Measurements from ENCODE around the gene SLC17A7.

Gene SLC17A7

GRCh38 chr19:49436381-49437017 is 4.8 kb downstream of the SLC17A7 start:
- Histone ChIP-seq H3K79me2 (ENCODE audit: control insufficient read depth, low read length) (no peaks in the 10 kb centered on the region), H3F3A (ENCODE audit: control insufficient read depth, insufficient read depth) (no peaks in the 10 kb centered on the region), H3K4me2 (ENCODE audit: low read length) (peak overlapping the region; percentile 11; the same call in 1 of the 2 replicates), H4K20me1 (ENCODE audit: control insufficient read depth, insufficient read depth, low read depth, low read length) (no peaks in the 10 kb centered on the region), H3K9me2 (replicated peaks; ENCODE audit: control insufficient read depth, low read length) (no peaks in the 10 kb centered on the region), H3K27me3 (ENCODE audit: control insufficient read depth, low read length) (peaks cover 46% of the 10 kb centered on the region), H3K27ac (ENCODE audit: low read depth, low read length) (no peak overlapping the region), H3K4me1 (ENCODE audit: control insufficient read depth, low read length) (peaks cover 8% of the 10 kb centered on the region), H3K9me3 (ENCODE audit: control insufficient read depth, insufficient read depth, low read length) (no peaks in the 10 kb centered on the region), H3K36me3 (ENCODE audit: control insufficient read depth, low read length) (no peaks in the 10 kb centered on the region), H3K4me3 (ENCODE audit: low read length) (no peak overlapping the region)
- TF ChIP-seq CTCF (IDR thresholded peaks at IDR 0.05; ENCODE audit: low read depth, low read length, poor library complexity, severe bottlenecking) = no peak
- TF ChIP-seq EZH2phosphoT487 (IDR thresholded peaks at IDR 0.05; ENCODE audit: borderline replicate concordance, low read length) = no peak

GRCh38 chr19:49435670-49436069 is 5.7 kb downstream of the SLC17A7 start:
- no peaks in the 10 kb centered on the region for H3K9me2 ChIP-seq (replicated peaks; ENCODE audit: control insufficient read depth, low read length)
- H3K27me3 ChIP-seq (ENCODE audit: control insufficient read depth, low read length) = peaks cover 42% of the 10 kb centered on the region
- no peaks in the 10 kb centered on the region for H3K79me2 ChIP-seq (ENCODE audit: control insufficient read depth, low read length)
- no peaks in the 10 kb centered on the region for H3K9me3 ChIP-seq (ENCODE audit: control insufficient read depth, insufficient read depth, low read length)
- H3K36me3 ChIP-seq (ENCODE audit: control insufficient read depth, low read length) = no peaks in the 10 kb centered on the region
- H3K27ac ChIP-seq (ENCODE audit: low read depth, low read length) = no peak overlapping the region
- no peaks in the 10 kb centered on the region for H4K20me1 ChIP-seq (ENCODE audit: control insufficient read depth, insufficient read depth, low read depth, low read length)
- no peak overlapping the region for H3K4me2 ChIP-seq (ENCODE audit: low read length)
- no peaks in the 10 kb centered on the region for H3F3A ChIP-seq (ENCODE audit: control insufficient read depth, insufficient read depth)
- H3K4me3 ChIP-seq (ENCODE audit: low read length) = no peak overlapping the region
- TF ChIP-seq EZH2phosphoT487 (IDR thresholded peaks at IDR 0.05; ENCODE audit: borderline replicate concordance, low read length) (no peak), CTCF (IDR thresholded peaks at IDR 0.05; ENCODE audit: low read depth, low read length, poor library complexity, severe bottlenecking) (no peak)
- H3K4me1 ChIP-seq (ENCODE audit: control insufficient read depth, low read length) = peaks cover 12% of the 10 kb centered on the region

GRCh38 chr19:49434907-49435583 is 6.3 kb downstream of the SLC17A7 start:
- H3F3A ChIP-seq (ENCODE audit: control insufficient read depth, insufficient read depth) = no peaks in the 10 kb centered on the region
- peaks cover 39% of the 10 kb centered on the region for H3K27me3 ChIP-seq (ENCODE audit: control insufficient read depth, low read length)
- TF ChIP-seq CTCF (IDR thresholded peaks at IDR 0.05; ENCODE audit: low read depth, low read length, poor library complexity, severe bottlenecking) (no peak), EZH2phosphoT487 (IDR thresholded peaks at IDR 0.05; ENCODE audit: borderline replicate concordance, low read length) (no peak)
- H3K79me2 ChIP-seq (ENCODE audit: control insufficient read depth, low read length) = no peaks in the 10 kb centered on the region
- peaks cover 19% of the 10 kb centered on the region for H3K4me1 ChIP-seq (ENCODE audit: control insufficient read depth, low read length)
- no peak overlapping the region for H3K4me3 ChIP-seq (ENCODE audit: low read length)
- no peaks in the 10 kb centered on the region for H3K36me3 ChIP-seq (ENCODE audit: control insufficient read depth, low read length)
- H3K4me2 ChIP-seq (ENCODE audit: low read length) = no peak overlapping the region
- H3K9me3 ChIP-seq (ENCODE audit: control insufficient read depth, insufficient read depth, low read length) = no peaks in the 10 kb centered on the region
- no peaks in the 10 kb centered on the region for H4K20me1 ChIP-seq (ENCODE audit: control insufficient read depth, insufficient read depth, low read depth, low read length)
- H3K27ac ChIP-seq (ENCODE audit: low read depth, low read length) = no peak overlapping the region
- no peaks in the 10 kb centered on the region for H3K9me2 ChIP-seq (replicated peaks; ENCODE audit: control insufficient read depth, low read length)
